Small intestine (tissue), 7 donors: Measurements from ENCODE around the gene CACNA1I. TPM values are rescaled to one million over a fixed set of nuclear protein-coding genes. Genes with fewer than 3 reads are reported as not detected.

ENCODE experiments used
- DNase-seq, 2 donors: peaks; one replicate each; pipeline versions ENCODE4 v3.0.0 to v3.0.0-alpha.2; 2013
- FAIRE-seq: peaks from 2 replicates; lab custom pipeline; 2012; peaks lifted over from hg19 to GRCh38; lab: Jason Lieb, UNC
- H3K27ac ChIP-seq, 3 donors: one replicate each; pipeline ENCODE4 v1.5.1; 2013; ENCODE audit warnings: low read length in 2 of 3, mild to moderate bottlenecking in 2 of 3, control low read depth in 1 of 3, inconsistent platforms in 1 of 3, low read depth in 1 of 3, moderate library complexity in 1 of 3
- H3K27me3 ChIP-seq, 3 donors: one replicate each; pipeline ENCODE4 v1.6.1; 2013; ENCODE audit warnings: low read length in 3 of 3, inconsistent platforms in 1 of 3; ENCODE audit not compliant: control insufficient read depth in 3 of 3, insufficient read depth in 3 of 3
- H3K36me3 ChIP-seq, 3 donors: one replicate each; pipeline ENCODE4 v1.6.1; 2013; ENCODE audit warnings: low read length in 3 of 3, inconsistent platforms in 1 of 3, low read depth in 1 of 3, mild to moderate bottlenecking in 1 of 3, moderate library complexity in 1 of 3; ENCODE audit not compliant: control insufficient read depth in 3 of 3, insufficient read depth in 2 of 3
- H3K4me1 ChIP-seq, 3 donors: one replicate each; pipeline ENCODE4 v1.6.1; 2013; ENCODE audit warnings: low read length in 2 of 3, inconsistent platforms in 1 of 3, low read depth in 1 of 3, mild to moderate bottlenecking in 1 of 3, moderate library complexity in 1 of 3; ENCODE audit not compliant: control insufficient read depth in 3 of 3, insufficient read depth in 2 of 3
- H3K4me3 ChIP-seq, 3 donors: one replicate each; pipeline ENCODE4 v1.5.1; 2013; ENCODE audit warnings: low read length in 3 of 3, control low read depth in 1 of 3, inconsistent platforms in 1 of 3, low read depth in 1 of 3, mild to moderate bottlenecking in 1 of 3, moderate library complexity in 1 of 3
- H3K9me3 ChIP-seq, 2 donors: one replicate each; pipeline ENCODE4 v1.6.1; 2013; ENCODE audit warnings: low read depth in 1 of 2, low read length in 1 of 2; ENCODE audit not compliant: control insufficient read depth in 2 of 2, insufficient read depth in 1 of 2
- WGBS, 3 donors: extraction: QIAGEN DNeasy Blood & Tissue Kit; methylation state at CpG; one replicate each; pipeline ENCODE4 v1.1.7; 2013; 5-methylcytosine and 5-hydroxymethylcytosine counted together
- polyA plus RNA-seq, 4 donors: library from polyadenylated mRNA; stranded (reverse) in 3 of 4; unstranded in 1 of 4; fragments of 200-250 nt in 3 of 4; fragments of 120-200 nt in 1 of 4; gene quantifications; one replicate each; pipeline versions ENCODE4 v1.2.1 to v1.2.3, GENCODE V29; 2013
- donor health status: healthy with polysubstance abuse.
- donor health status: control.
- donor health status: control.
- donor health status: Bipolar disorder and iron deficiency.
- donor health status: healthy.

The CACNA1I gene
- polyA plus RNA-seq, 4 donors = under 0.01 to 0.25 (median 0.18) TPM; not detected in 1

GRCh38 chr22:39532215-39533073 lies 38.1 kb upstream of the CACNA1I start, which contains the start of gene RPS19BP1:
Gene RPS19BP1, minus strand, starts transcription at chr22:39532748. Its CDS starts 10 bp downstream, at chr22:39532738.
- Histone ChIP-seq H3K9me3 (no peaks in the 10 kb centered on the region), H3K4me3 (peak within 1 kb of the TSS; percentile 90 to 91 (median 90)), H3K36me3 (peaks cover 0 to 39% (median 3%) of the 10 kb centered on the region in 3 donors), H3K27me3 (no peaks in the 10 kb centered on the region), H3K27ac (peak within 1 kb of the TSS; percentile 75 to 91 (median 87)), H3K4me1 (peaks cover 2 to 42% (median 3%) of the 10 kb centered on the region in 3 donors)
- DNase-seq (peak; percentile 100), FAIRE-seq (peak; percentile 5)
- 0 to 1% (median 0%) methylated on average over 56 to 67 of the region's 67 CpGs for WGBS, 3 donors

GRCh38 chr22:39534092-39534506 lies 36.5 kb upstream of the CACNA1I start:
- DNase-seq = no peak

DNA sequence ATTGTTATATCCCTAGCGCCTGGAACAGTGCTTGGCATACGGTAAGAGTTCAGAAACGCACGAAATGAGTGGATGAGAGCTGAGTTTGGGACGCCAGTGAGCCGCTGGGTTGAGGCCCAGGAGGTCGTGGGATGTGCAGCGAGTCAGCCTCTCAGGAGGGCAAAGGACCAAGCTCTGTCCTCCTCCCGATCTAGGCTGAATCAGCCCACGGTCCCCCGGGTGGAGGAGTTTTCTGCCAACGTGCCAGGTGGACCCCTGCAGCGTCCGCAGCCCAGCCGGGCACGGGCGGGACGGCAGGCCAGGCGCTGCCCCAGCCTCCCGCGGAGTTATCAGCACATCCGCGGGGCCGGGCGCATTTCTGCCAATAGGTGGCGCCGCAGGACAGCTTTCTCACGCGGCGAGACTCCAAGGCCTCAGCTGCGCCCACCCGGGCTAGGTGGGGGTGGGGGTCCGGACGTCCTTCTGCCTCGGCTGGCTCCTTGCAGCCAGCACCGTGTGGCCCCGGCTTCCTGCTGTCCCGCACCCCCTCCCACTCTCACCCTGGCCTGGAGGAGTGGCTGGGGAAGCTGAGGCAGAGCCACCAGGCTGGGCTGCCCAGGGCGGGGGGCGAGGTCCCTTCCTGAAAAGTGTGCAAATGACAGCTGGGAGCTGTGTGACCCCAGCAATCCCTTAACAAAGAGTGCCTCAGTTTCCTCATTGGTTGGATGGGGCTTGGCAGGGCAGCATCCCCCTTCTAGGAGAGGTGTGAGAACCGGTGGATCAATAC lies 35.8 kb upstream of the CACNA1I start:
- peaks cover 0 to 20% (median 3%) of the 10 kb centered on the region in 3 donors for H3K4me1 ChIP-seq
- no peak for FAIRE-seq
- H3K36me3 ChIP-seq = peaks cover 0 to 16% (median 2%) of the 10 kb centered on the region in 3 donors
- 4 to 8% (median 8%) methylated on average over 28 to 41 of the region's 41 CpGs for WGBS, 3 donors
- H3K27ac ChIP-seq = no peak overlapping the region
- H3K9me3 ChIP-seq = no peaks in the 10 kb centered on the region
- H3K27me3 ChIP-seq = no peaks in the 10 kb centered on the region
- H3K4me3 ChIP-seq = no peak overlapping the region
- DNase-seq = peak; percentile 64 to 87

More at GRCh38 chr22:39534092-39534506, 36.5 kb upstream of the CACNA1I start:
- H3K4me1 ChIP-seq = peaks cover 0 to 26% (median 3%) of the 10 kb centered on the region in 3 donors
- no peak overlapping the region for H3K4me3 ChIP-seq
- H3K9me3 ChIP-seq = no peaks in the 10 kb centered on the region
- H3K27ac ChIP-seq = no peak overlapping the region
- H3K36me3 ChIP-seq = peaks cover 0 to 23% (median 3%) of the 10 kb centered on the region in 3 donors
- no peaks in the 10 kb centered on the region for H3K27me3 ChIP-seq
- no peak for FAIRE-seq
- WGBS, 3 donors = 73 to 84% (median 75%) methylated on average over 12 of the region's 12 CpGs

DNA sequence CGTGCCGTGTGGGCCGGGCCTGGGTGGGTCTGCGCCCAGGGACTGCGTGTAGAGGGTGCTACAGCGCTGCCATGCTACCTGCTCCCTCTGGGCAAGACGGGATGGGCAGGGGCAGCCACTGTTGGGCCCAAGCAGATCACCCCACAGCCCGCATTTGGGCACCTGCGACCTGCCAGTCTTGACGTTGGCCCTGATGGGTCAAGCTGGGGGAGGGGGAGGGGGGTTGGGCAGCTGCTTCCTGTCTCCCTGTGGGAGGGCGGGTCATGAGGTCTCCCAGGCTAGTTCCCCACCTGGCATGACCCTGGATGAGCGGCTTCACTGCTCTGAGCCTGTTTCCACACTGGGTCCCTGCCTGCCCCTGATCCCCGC lies 35.2 kb upstream of the CACNA1I start:
- H3K9me3 ChIP-seq = no peaks in the 10 kb centered on the region
- WGBS, 3 donors = 27 to 44% (median 41%) methylated on average over 12 to 13 of the region's 13 CpGs
- FAIRE-seq (no peak), DNase-seq (no peak)
- H3K27me3 ChIP-seq = peaks cover 0 to 4% (median 0%) of the 10 kb centered on the region in 3 donors
- H3K4me1 ChIP-seq = peaks cover 0 to 16% (median 3%) of the 10 kb centered on the region in 3 donors
- no peak overlapping the region for H3K27ac ChIP-seq
- H3K36me3 ChIP-seq = peaks cover 0 to 11% (median 0%) of the 10 kb centered on the region in 3 donors
- H3K4me3 ChIP-seq = no peak overlapping the region

DNA sequence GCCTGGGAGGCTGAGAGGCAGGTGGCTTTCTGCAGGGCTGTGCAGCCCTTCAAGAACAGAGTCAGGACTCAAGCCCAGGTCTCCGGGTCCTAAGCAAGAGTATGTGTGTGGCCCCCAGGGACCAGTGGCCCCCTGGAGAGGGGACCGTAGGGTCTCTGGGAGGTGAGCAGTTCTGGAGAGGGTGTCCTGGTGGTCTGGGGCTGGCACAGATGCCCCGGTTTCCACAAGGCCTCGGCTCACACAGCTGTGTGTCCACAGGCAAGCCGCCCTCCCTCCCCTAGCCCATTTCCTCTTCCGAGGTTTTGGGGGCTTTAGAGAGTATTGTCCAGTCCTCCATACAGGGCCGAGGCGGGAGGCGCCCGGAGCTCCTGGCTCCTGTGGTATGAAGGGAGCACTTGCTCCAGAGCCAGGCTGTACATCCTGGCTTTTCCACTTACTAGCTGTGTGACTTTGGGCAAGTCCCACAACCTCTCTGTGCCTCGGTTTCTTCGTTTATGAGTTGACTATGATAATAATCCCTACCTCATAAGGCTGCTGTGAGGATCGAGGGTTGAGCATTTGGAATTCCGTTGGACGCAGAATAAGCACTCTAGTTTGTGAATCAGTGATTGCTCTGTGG lies 34.6 kb upstream of the CACNA1I start:
- peaks cover 0 to 5% (median 0%) of the 10 kb centered on the region in 3 donors for H3K36me3 ChIP-seq
- H3K4me3 ChIP-seq = no peak overlapping the region
- H3K9me3 ChIP-seq = no peaks in the 10 kb centered on the region
- H3K27me3 ChIP-seq = peaks cover 0 to 4% (median 0%) of the 10 kb centered on the region in 3 donors
- FAIRE-seq (no peak), DNase-seq (no peak)
- 79 to 87% (median 86%) methylated on average over 15 of the region's 15 CpGs for WGBS, 3 donors
- H3K27ac ChIP-seq = no peak overlapping the region
- H3K4me1 ChIP-seq = peaks cover 0 to 15% (median 3%) of the 10 kb centered on the region in 3 donors

- no peak overlapping the region for H3K27ac ChIP-seq
- no peak for DNase-seq
- peaks cover 0 to 4% (median 0%) of the 10 kb centered on the region in 3 donors for H3K27me3 ChIP-seq
- 53 to 68% (median 53%) methylated on average over 8 of the region's 8 CpGs for whole genome bisulfite sequencing, 3 donors
- no peak for FAIRE-seq
- H3K4me1 ChIP-seq = peaks cover 0 to 7% (median 0%) of the 10 kb centered on the region in 3 donors
- H3K9me3 ChIP-seq = no peaks in the 10 kb centered on the region
- H3K36me3 ChIP-seq = no peaks in the 10 kb centered on the region
- H3K4me3 ChIP-seq = no peak overlapping the region
Measured at GRCh38 chr22:39536711-39537110, 33.8 kb upstream of the CACNA1I start.

DNA sequence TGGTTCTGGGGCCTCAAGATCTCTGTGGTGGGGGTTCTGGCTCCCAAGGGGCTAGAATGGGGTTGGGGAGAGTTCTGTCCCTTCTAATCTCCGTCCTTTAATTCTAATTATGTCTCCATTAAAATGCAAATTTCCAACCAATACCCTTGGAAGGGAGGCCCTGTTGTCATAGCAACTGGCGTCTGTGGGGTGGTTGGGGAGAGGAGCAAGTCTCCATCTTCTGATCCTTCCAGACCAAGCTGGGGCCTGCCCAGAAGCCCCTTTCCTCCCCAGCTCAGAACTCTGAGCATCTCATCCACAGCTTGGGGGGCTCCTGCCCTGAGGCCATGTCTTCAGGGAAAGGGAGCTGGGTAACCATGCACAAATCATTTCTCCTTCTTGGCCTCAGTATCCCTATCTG lies 32.6 kb upstream of the CACNA1I start:
- Histone ChIP-seq H3K4me1 (peaks cover 0 to 4% (median 0%) of the 10 kb centered on the region in 3 donors), H3K36me3 (no peaks in the 10 kb centered on the region), H3K4me3 (no peak overlapping the region), H3K9me3 (no peaks in the 10 kb centered on the region), H3K27me3 (peaks cover 0 to 7% (median 0%) of the 10 kb centered on the region in 3 donors), H3K27ac (no peak overlapping the region)
- DNase-seq (no peak), FAIRE-seq (no peak)
- 44 to 60% (median 47%) methylated on average over 2 of the region's 2 CpGs for WGBS, 3 donors

DNA sequence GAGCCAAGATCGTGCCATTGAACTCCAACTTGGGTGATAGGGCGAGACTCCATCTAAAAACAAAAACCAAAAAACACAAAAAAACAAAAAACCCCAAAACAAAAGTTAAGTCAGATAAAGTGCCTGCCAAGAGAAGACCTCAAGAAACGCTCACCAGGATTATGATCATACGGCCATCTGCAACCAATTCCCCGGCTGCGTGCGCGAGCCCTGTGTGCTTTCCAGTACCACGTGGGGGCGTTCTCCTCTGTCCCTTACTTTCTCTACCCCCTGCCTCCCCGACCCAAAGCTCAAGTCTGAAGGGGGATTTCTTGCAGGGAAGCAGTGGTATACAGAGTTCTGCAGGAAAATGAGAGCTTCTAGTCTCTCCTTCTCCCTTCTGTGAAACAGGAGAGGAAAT lies 27.5 kb upstream of the CACNA1I start:
- Histone ChIP-seq H3K4me3 (no peak overlapping the region), H3K27ac (no peak overlapping the region), H3K27me3 (peaks cover 0 to 22% (median 0%) of the 10 kb centered on the region in 3 donors), H3K4me1 (no peaks in the 10 kb centered on the region), H3K9me3 (no peaks in the 10 kb centered on the region), H3K36me3 (no peaks in the 10 kb centered on the region)
- DNase-seq = peak in 1 of 2 donors; percentile 38
- WGBS, 3 donors = 15 to 21% (median 18%) methylated on average over 11 of the region's 11 CpGs
- no peak for FAIRE-seq
